Measurements from ENCODE around the gene GNG14. TPM values are rescaled to one million over a fixed set of nuclear protein-coding genes. Genes with fewer than 3 reads are reported as not detected.
"Not testable (repeated sequence)": the region's sequence is repeated elsewhere in the genome, so short reads cannot be mapped to it uniquely, and the experiment has no call there.

The GNG14 gene
- total RNA-seq, 2 donors from 2014 or later: not detected

DNA sequence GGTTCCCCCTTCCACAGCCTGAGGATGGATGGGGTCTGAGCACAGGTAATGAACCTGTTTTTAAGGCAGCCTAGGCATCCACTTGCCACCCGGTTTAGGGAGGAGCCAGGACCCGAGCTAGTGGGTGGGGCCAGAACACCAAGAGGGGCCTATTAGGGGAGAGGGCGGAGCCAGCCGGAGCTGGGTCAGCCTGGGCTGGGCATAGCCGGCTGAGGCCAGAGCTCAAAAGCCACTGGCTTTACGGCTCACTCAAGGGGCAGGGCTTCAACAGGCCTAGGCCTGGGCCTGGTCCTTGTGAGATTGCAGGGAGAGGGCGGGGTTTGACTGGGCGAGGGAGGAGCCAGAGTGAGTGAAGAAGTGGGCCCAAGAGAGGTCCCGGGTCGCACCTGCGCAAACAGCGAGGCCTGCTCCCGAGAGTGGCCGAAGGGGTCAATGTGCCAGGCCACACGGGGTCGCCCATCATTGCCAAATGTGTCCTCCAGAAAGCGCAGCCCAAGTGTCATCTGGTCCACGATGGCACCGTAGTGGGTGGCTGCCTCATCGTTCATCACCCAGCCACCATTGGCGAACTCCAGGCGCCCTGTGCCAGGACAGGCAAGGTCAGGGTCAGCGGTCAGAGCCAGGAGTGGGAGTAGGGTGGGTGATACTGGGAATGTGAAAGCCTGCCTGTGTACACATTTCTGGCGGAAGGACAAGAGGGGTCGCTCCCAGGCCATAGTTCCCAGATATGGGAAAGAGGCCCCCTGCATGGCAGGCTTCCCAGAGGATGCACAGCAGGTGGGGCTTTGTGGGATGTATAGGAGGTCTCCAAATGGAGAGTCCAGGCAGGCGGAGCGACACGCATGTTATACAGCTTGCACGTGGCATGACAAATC is 23.2 kb upstream of the GNG14 start:
- H3K36me3 Mint-ChIP-seq: peaks cover 30% of the 10 kb centered on the region in 2 donors
- peak overlapping the region; percentile 92 to 96 for H3K27ac Mint-ChIP-seq
- DNase-seq (ENCODE audit: low spot score in 2 of 2) (no peak), ATAC-seq (no peak)
- no peaks in the 10 kb centered on the region for H3K9me3 Mint-ChIP-seq

DNA sequence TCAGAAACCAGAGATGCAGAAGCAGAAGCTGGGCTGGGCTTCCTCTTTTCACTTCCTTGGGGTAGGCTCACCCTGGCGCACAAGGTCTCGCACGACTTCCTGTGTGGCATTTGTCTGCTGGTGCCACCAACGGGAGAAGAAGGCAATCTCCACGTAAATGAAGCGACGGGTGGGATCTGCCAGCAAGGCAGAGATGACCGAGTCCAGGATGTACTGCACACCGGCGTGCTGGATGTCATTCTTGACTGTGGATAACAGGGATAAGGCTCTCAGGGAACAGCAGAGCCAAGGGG is 22.6 kb upstream of the GNG14 start:
- peaks cover 30 to 36% of the 10 kb centered on the region in 2 donors for H3K36me3 Mint-ChIP-seq
- peak overlapping the region; percentile 92 to 96 for H3K27ac Mint-ChIP-seq
- ATAC-seq (peak; percentile 28 to 36), DNase-seq (ENCODE audit: low spot score in 2 of 2) (peak in 1 of 2 donors; percentile 57)
- H3K9me3 Mint-ChIP-seq: no peaks in the 10 kb centered on the region

DNA sequence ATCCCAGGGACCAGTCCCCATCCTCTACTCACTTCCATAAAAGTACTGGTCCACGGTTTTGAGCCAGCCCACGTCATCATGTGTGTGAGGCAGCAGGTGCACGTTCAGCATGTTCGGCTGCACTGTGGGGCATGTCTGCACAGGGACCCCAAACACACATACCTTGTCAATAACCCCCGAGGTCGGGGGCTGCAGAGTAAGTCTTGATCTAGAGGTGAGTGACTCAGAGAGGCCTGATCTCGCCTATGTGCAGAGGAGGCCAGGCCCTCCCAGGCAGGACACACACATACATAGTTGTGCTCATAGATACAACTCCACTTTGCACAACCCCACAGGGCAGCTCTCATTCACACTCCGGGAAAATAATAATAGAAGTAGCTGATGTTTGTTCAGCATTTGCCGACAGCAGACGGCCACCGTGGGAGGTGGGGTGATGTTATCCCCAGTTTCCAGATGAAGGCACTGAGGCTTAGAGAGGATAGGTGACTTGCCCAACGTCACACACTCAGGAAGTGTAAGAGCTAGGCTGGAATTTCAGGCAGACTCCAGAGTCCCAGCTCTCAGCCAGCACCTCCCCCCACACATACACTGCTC is 22.0 kb upstream of the GNG14 start:
- DNase-seq (ENCODE audit: low spot score in 2 of 2) (no peak), ATAC-seq (peak; percentile 14 to 28)
- H3K36me3 Mint-ChIP-seq: peaks cover 34 to 36% of the 10 kb centered on the region in 2 donors
- no peaks in the 10 kb centered on the region for H3K9me3 Mint-ChIP-seq
- peak overlapping the region; percentile 92 to 96 for H3K27ac Mint-ChIP-seq

DNA sequence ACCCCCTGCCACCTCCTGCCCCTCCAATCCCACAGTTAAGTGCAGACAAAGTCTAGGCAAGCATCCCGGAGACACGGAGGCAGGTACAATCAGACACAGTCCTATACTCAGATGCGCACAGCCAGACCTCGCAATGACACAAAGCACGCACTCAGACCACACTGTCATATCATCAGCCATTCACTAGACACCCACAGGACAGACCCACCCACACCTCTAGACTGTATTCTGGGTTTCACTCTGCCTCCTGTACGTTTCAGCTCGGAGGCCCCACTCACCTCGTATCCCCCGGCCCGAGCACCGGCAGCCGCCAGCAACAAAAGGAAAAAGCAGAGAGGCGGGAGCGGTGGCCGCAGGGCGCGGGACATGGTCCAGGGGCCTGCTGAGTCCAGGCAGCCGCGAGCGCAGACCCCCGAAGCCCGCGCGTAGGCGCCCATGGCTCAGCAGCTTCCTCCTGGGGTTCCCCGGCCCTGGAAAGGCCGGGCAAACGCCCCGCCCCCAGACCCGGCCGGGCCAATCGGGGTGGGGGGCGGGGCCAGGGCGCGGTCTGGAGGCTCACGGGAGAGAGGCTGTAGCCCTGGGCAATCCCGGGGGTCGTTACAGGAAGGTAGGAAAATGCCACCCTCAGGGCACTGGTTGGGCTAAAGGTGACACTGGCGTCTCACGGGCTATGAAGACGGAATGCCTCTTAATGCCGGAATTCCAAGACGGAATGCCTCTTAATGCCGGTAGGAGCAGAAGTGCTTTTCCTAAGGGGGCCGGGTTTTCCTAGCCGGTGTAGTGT is 21.3 kb upstream of the GNG14 start, which contains the start of the genes MAN2B1 and WDR83:
Gene MAN2B1 (minus strand): TSS at position 478 of the 784 bp plus-strand sequence. CDS start 41 bp downstream, at position 437.
Gene WDR83 (plus strand): TSS at position 543 of the 784 bp plus-strand sequence. CDS start 2,984 bp downstream, outside the sequence.
- Mint-ChIP-seq H3K9me3 (no peaks in the 10 kb centered on the region), H3K36me3 (peaks cover 34 to 36% of the 10 kb centered on the region in 2 donors), H3K27ac (peak within 1 kb of the TSS; percentile 92 to 96)
- peak; percentile 81 to 85 for DNase-seq (ENCODE audit: low spot score in 2 of 2)
- ATAC-seq: peak; percentile 78

DNA sequence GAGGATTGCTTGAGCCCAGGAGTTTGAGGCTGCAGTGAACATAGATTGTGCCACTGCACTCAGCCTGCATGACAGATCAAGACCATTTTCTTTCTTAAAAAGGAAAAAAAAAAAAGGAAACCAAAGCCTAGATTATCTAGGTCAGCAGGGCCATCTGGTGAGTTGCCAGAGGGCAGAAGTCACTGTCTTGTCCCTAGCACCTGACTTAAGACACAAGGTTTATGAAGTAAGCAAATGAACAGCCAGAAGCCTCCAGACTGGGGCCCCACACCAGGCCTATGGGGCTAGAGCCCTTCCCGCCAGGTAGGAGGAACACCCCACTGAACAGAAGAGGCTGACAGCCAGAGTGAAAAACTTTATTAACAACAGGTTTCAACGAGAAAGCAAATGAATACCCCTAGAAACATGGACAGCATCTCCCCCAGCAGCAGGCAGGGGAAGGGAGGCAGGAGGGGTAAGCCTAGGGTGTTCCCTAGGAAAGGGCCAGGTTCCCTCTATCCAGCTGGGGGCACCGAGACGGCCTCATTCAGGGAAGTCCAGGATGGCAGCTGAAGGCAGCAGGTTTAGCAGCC is 20.0 kb upstream of the GNG14 start:
- no peaks in the 10 kb centered on the region for H3K9me3 Mint-ChIP-seq
- ATAC-seq (no peak), DNase-seq (ENCODE audit: low spot score in 2 of 2) (no peak)
- H3K27ac Mint-ChIP-seq: peak overlapping the region; percentile 60 to 92
- H3K36me3 Mint-ChIP-seq: peaks cover 34 to 36% of the 10 kb centered on the region in 2 donors

DNA sequence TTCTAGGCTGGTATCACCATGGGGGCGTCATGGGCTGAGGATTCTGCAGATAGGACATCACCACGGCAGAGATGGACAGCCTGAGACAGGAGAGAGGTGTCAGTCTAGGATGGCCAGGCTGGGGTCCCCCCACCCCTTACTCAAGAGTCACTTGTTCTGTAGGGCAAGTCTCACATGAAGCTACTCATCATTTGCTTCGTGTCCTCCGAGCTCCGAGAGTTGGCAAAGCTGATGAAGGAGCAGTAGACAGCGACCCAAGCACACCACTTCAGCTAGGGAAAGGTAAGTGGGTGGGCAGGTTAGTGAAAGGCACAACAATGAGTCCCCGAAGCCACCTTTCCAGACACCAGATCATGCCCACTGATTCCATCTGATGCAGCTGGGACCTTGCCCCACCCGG is 19.5 kb upstream of the GNG14 start:
- ATAC-seq: no peak
- Mint-ChIP-seq H3K9me3 (no peaks in the 10 kb centered on the region), H3K27ac (peak overlapping the region; percentile 98 to 100)

DNA sequence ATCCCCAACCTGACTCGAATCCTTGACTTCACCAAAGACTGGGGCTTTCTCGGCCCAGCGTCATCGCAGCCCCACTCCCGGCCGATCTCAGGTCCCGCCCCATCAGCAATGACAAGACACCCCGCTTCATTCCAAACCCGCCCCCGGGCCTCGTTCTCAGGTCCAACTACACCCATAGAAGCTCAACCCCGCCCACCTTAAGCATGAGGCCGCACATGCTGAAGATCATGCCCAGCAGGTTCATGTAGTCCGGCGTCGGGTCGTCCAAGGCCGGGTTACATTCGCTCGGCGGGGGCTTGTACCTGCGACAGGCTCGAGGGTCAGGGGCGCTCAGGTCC is 18.9 kb upstream of the GNG14 start:
- ATAC-seq (peak; percentile 15 to 35), DNase-seq (ENCODE audit: low spot score in 2 of 2) (peak in 1 of 2 donors; percentile 70)
- H3K27ac Mint-ChIP-seq: peak overlapping the region; percentile 98 to 100
- no peaks in the 10 kb centered on the region for H3K9me3 Mint-ChIP-seq
- peaks cover 34 to 36% of the 10 kb centered on the region in 2 donors for H3K36me3 Mint-ChIP-seq

More for the DNA sequence above, 19.5 kb upstream of the GNG14 start:
- DNase-seq (ENCODE audit: low spot score in 2 of 2): no peak
- peaks cover 34 to 36% of the 10 kb centered on the region in 2 donors for H3K36me3 Mint-ChIP-seq

DNA sequence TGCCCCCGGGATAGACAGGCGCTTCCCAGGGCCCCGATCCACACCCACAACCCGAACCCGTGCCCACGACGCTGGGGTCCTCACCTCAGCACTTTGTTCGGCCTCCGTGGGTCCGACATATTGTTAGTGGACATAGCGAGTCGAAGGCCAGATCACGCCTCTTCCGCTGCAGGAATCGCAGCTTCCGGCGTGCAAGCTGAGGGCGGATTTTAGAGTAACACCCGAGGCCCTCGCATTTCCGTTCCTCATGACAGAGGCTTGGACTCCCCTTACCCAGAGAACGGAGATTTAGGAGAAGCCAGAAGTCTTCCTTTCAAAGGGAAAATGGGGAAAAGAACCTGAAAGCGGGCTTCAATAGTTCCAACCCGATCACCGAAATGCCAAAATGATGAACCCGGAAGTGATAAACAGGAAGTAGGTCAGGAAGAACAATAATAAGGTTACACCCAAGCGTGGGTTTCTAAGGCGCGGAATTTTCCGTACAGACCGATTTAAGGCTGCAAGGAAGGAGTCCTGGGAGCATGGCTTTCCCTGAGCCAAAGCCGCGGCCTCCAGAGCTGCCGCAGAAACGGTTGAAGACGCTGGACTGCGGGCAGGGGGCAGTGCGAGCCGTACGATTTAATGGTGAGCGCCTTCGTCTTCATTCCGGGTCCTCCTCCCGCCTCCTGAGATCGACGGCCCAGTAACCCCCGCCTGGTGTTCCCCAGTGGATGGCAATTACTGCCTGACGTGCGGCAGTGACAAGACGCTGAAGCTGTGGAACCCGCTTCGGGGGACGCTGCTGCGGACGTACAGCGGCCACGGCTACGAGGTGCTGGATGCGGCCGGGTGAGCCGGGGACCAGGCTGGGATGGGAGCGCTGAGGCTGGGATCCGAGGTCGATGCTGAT is 18.3 kb upstream of the GNG14 start:
- ATAC-seq: peak; percentile 36 to 39
- H3K36me3 Mint-ChIP-seq: peaks cover 31 to 34% of the 10 kb centered on the region in 2 donors
- no peaks in the 10 kb centered on the region for H3K9me3 Mint-ChIP-seq
- peak overlapping the region; percentile 98 to 100 for H3K27ac Mint-ChIP-seq
- peak; percentile 75 to 82 for DNase-seq (ENCODE audit: low spot score in 2 of 2)

DNA sequence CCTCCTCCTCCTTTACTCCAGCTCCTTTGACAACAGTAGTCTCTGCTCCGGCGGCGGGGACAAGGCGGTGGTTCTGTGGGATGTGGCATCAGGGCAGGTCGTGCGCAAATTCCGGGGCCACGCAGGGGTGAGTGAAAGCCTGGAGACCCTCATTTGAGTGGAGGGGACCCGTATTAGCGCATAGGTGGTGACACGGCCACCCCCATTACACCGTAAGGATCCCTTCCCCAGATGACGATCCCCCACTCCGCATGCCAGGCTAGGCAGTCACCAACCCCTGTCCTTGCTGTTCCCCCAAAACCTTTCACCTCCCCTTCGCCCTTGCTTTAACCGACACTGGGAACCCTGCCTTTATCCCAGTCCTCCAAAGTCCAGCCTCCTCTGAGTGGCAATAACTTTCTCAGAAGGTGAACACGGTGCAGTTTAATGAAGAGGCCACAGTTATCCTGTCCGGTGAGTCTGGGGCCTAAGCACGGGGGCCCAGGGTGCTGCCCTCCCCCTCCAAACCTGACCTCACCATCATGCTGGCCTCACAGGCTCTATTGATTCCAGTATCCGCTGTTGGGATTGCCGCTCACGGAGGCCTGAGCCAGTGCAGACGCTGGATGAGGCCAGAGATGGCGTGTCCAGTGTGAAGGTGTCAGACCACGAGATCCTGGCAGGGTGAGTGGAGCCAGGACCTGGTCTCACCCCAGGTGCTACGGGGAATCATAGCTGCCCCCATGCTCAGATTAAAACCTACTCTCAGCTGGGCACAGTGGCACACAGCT is 17.5 kb upstream of the GNG14 start:
- DNase-seq (ENCODE audit: low spot score in 2 of 2): no peak
- H3K36me3 Mint-ChIP-seq: peaks cover 30 to 34% of the 10 kb centered on the region in 2 donors
- no peak for ATAC-seq
- peak overlapping the region; percentile 98 to 100 for H3K27ac Mint-ChIP-seq
- no peaks in the 10 kb centered on the region for H3K9me3 Mint-ChIP-seq

DNA sequence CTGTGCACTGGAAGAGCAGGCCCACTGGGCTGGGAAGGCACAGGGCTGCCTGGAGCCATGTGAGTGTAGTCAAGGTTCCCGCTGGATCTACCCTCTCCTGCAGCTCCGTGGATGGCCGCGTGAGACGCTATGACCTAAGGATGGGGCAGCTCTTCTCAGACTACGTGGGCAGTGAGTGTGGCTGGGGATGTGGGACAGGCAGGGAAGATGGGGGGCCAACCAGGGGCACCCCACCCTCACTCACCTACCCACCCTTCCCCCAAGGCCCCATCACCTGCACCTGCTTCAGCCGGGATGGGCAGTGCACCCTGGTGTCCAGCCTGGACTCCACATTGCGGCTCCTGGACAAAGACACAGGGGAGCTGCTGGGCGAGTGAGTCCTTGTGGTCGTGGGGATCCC is 15.1 kb upstream of the GNG14 start:
- Mint-ChIP-seq H3K9me3 (no peaks in the 10 kb centered on the region), H3K36me3 (peaks cover 24 to 35% of the 10 kb centered on the region in 2 donors), H3K27ac (no peak overlapping the region)
- DNase-seq (ENCODE audit: low spot score in 2 of 2) (no peak), ATAC-seq (no peak)

DNA sequence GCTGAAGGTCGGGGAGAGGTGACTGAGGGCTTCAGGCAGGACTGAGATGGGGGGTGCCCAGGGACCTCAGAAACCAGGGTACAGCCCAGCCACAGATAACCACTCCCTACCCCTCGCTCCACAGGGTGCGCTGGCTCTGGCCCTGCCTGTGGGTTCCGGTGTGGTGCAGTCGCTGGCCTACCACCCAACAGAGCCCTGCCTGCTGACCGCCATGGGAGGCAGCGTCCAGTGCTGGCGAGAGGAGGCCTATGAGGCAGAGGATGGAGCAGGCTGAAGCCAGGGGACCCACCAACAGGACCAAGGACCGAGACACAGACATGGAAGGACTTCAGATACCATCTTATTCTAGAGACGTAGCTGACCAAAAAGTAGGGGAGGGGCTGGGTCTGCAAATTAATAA is 12.4 kb upstream of the GNG14 start:
- Mint-ChIP-seq H3K27ac (peak overlapping the region; percentile 25 to 36), H3K36me3 (peaks cover 14 to 26% of the 10 kb centered on the region in 2 donors), H3K9me3 (no peaks in the 10 kb centered on the region)
- no peak for DNase-seq (ENCODE audit: low spot score in 2 of 2)
- ATAC-seq: no peak

DNA sequence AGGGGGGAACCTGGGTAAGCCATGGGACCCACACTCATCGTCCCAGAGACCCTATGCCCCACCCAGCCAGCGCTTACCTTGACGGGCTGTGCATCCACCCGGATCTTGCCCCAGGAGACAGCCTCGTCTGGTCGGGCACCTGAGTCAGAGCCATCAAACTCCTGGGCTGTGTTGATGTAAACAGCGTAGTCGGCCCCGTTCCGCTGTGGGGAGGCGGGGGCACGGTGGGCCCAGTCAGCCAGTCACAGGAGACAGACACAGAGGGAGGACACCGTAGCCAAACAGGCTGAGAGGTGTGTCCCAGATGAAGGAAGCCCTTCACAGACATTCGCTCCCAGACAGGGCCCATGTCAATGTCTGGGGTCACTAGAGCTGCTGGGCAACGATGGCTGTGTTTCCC is 11.9 kb upstream of the GNG14 start:
- Mint-ChIP-seq H3K27ac (peak overlapping the region; percentile 36 to 66), H3K36me3 (peaks cover 17 to 25% of the 10 kb centered on the region in 2 donors)
- DNase-seq (ENCODE audit: low spot score in 2 of 2): no peak

DNA sequence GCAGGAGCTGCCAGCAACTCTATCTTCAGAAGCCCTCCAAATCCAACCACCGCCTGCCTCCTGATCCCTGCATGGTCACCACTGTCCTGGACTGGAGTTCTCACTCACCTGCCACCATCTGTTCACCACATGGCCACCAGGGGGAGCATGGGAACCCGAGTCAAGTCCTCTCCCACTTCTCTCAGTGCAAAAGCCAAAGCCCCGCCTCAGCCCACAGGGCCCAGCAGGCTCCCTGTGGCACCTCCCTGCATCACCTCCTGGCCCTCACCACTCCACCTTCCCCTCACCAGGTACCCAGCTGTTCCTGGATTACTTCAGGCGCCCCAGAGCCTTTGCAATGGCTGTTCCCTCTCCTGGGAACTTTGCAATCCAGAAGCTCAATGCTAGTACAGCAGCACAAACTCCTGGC is 11.4 kb upstream of the GNG14 start:
- H3K9me3 Mint-ChIP-seq: no peaks in the 10 kb centered on the region
- ATAC-seq (peak; percentile 32 to 38), DNase-seq (ENCODE audit: low spot score in 2 of 2) (peak; percentile 82 to 93)
- peak overlapping the region; percentile 6 to 66 for H3K27ac Mint-ChIP-seq
- H3K36me3 Mint-ChIP-seq: peaks cover 20 to 29% of the 10 kb centered on the region in 2 donors

More for the DNA sequence above, 11.9 kb upstream of the GNG14 start:
- H3K9me3 Mint-ChIP-seq: no peaks in the 10 kb centered on the region
- ATAC-seq: peak in 1 of 2 donors; percentile 1

DNA sequence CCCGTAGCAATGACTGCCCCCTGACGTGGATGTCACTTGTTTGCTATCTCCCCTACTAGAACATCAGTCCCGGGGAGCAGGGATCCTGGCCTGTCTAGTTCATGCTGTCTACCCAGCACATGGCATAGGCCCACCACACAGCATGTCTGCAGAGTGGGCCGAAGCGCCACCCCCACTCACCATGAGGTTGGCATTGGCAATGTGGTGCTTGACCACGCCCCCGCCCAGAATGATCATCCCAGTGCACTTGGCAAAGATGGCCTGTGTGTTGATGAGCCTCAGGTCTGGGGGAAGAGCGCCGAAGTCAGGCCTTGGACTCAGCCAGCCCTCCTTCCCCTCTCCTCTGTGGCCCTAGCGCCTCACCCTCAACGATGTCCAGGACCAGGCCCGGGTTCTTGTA is 10.9 kb upstream of the GNG14 start:
- no peak for ATAC-seq
- H3K27ac Mint-ChIP-seq: no peak overlapping the region
- peaks cover 20 to 33% of the 10 kb centered on the region in 2 donors for H3K36me3 Mint-ChIP-seq
- no peak for DNase-seq (ENCODE audit: low spot score in 2 of 2)
- H3K9me3 Mint-ChIP-seq: no peaks in the 10 kb centered on the region

DNA sequence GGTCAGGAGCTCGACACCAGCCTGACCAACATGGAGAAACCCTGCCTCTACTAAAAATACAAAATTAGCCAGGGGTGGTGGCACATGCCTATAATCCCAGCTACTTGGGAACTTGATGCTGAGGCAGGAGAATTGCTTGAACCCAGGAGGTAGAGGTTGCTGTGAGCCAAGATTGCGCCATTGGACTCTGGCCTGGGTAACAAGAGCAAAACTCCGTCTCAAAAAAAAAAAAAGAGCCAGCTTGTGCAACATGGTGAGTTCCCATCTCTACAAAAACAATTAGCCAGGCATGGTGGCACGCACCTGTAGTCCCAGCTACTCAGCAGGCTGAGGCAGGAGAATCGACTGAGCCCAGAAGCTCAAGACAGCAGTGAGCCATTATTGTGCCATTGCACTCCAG is 9.8 kb upstream of the GNG14 start:
- ATAC-seq; H3K27ac Mint-ChIP-seq; H3K9me3 Mint-ChIP-seq; DNase-seq (ENCODE audit: low spot score in 2 of 2): not testable (repeated sequence)
- peaks cover 20 to 33% of the 10 kb centered on the region in 2 donors for H3K36me3 Mint-ChIP-seq
